ENCODE results near the gene C2CD3.
A peak's percentile ranks its signal among the peaks of the same experiment; 100 is the strongest.

Gene C2CD3

DNA sequence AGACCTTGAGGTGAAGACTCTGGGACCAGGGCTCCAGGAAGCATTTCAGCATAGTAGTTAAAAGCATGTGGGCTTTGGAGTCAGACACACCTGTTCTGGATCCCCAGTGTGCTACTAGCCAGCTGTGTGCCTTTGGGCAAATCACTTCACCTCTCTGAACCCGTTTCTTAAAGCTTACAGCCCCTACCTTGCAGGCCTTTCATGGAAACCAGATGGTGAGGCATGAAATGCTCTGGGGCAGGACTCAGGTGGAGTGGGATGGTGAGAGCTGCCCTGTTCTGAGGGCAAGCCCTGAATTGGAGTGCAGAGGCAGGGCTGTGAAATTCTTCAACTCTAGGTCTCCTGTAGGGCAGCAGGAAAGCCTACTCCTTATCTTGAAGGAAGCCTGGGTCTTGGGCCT is 198.6 kb downstream of the C2CD3 start:
- no peak overlapping the region for H3K27ac ChIP-seq
- TF ChIP-seq, protein P1, sequence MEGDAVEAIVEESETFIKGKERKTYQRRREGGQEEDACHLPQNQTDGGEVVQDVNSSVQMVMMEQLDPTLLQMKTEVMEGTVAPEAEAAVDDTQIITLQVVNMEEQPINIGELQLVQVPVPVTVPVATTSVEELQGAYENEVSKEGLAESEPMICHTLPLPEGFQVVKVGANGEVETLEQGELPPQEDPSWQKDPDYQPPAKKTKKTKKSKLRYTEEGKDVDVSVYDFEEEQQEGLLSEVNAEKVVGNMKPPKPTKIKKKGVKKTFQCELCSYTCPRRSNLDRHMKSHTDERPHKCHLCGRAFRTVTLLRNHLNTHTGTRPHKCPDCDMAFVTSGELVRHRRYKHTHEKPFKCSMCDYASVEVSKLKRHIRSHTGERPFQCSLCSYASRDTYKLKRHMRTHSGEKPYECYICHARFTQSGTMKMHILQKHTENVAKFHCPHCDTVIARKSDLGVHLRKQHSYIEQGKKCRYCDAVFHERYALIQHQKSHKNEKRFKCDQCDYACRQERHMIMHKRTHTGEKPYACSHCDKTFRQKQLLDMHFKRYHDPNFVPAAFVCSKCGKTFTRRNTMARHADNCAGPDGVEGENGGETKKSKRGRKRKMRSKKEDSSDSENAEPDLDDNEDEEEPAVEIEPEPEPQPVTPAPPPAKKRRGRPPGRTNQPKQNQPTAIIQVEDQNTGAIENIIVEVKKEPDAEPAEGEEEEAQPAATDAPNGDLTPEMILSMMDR (conservative IDR thresholded peaks at IDR 0.05), result no peak

DNA sequence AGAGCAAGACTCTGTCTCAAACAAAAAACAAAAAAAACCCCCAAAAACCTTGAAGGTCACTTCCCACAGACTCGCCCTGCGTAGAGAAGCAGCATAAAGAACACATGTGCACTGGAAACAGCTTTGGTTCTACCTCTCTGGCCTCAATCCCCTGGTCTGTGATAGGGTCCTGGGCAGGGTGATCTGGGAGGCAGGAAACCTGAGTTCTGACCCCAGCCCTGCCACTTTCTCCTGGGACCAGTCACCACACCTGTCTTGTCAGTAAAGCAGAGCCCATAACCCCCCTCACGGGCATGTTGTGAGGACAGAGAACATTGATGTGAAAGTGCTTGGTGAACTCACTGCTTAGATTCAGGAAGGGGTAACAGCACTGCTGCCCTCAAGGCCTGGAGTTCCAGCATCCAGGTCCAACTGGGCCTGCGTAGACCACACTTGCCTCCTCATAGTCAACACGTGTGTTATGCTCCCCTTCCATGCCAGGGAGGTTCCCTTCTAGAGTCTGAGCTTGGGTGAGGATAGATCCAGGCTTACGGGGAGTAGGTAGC is 199.6 kb downstream of the C2CD3 start:
- H3K27ac ChIP-seq, result no peak overlapping the region
- TF ChIP-seq, protein P1 (conservative IDR thresholded peaks at IDR 0.05), result no peak

DNA sequence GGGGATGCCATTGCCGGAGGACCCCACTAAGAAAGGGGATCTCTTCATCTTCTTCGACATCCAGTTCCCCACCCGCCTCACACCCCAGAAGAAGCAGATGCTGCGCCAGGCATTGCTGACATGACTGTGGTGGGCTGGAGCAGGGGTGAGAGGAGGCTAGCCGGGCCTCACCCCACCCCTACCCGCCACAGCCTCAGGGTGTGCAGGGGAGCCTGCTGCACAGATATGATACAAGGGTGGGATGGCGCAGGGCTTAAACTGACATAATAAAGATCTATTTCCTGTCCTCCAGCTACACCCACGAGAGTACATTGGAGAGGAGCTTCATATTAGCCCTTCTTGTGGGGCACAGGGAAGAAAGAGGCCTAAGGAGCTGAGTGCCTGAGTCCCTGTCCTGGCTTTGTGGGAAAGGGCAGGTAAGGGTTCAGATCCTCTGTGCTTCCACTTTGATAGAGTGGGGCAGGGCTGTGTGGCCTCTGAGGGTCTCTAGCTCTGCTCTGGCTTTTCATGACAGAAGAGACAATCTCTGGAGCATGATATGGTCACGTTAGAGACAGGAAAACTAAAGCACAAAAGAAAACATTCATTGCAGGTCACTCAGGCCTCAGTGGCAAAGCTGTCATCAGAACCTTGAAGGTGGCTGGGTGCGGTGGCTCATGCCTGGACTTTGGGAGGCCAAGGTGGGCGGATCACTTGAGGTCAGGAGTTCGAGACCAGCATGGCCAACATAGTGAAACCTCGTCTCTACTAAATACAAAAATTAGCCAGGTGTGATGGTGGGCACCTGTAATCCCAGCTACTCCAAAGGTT is 200.6 kb downstream of the C2CD3 start:
- H3K27ac ChIP-seq, result no peak overlapping the region
- TF ChIP-seq, protein P1 (conservative IDR thresholded peaks at IDR 0.05), result no peak

DNA sequence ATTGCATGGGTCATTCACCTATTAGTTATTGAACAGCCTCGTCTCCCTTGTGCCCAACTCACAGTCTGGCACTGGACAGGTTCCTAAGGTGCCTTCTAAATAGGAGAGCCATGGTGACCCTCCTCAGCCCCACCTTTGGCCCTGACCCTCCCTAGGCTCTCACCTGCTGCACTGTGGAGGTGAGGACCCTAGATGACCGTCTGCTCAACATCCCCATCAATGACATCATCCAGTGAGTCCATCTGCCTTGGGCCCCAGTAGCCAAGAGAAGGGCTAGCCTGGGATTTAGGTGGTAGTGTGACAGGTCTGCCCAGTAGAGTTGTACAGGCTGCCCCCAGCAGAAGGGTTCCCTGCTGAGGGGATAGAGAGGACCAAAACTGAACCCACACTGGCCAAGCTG is 201.7 kb downstream of the C2CD3 start:
- no peak overlapping the region for H3K27ac ChIP-seq
- TF ChIP-seq, protein P1 (conservative IDR thresholded peaks at IDR 0.05), result no peak

DNA sequence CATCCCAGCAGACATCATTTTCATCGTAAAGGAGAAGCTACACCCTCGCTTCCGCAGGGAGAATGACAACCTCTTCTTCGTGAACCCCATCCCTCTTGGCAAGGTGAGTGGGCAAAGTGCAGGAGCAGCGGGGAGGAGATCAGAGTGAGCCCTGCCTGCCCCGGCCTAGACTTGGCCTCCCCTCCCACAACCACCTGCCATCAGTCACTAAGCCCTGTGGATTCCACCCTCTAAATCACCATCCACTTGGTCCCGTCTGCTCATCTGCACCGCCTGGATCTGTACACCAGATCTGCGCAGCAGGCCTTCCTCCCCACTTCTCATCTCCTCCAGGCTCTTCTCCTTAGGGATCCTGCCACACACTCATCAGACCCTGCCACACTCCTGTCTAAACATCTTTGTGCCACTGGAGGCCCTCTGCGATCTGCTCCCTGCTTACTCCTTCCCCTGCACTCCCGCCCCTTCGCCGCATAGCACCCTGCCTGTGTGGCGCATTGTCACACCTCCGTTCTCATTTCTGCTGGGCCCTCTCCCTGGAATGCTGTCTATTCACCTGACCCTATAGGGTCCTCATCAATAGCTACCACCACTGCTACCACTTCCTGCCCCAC is 202.3 kb downstream of the C2CD3 start:
- H3K27ac ChIP-seq, result no peak overlapping the region
- TF ChIP-seq, protein P1 (conservative IDR thresholded peaks at IDR 0.05), result no peak

DNA sequence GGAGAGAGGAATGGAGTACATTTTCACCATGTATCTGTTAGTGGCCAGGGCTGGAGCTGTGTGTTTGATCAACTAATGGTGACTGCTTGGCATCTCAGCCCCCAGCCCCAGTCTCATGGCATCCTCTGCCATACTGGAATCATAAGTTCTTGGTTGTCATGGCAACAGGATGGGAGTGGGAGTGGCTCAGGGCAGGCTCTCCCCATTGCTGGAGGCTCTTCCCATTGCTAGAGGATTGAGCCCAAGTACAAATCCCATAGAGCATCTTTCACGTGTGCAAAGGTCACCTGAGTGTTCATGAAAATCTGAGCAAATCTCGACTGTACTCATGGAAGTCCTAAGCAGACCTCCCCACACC is 205.1 kb downstream of the C2CD3 start:
- H3K27ac ChIP-seq, result no peak overlapping the region
- TF ChIP-seq, protein P1 (conservative IDR thresholded peaks at IDR 0.05), result no peak

DNA sequence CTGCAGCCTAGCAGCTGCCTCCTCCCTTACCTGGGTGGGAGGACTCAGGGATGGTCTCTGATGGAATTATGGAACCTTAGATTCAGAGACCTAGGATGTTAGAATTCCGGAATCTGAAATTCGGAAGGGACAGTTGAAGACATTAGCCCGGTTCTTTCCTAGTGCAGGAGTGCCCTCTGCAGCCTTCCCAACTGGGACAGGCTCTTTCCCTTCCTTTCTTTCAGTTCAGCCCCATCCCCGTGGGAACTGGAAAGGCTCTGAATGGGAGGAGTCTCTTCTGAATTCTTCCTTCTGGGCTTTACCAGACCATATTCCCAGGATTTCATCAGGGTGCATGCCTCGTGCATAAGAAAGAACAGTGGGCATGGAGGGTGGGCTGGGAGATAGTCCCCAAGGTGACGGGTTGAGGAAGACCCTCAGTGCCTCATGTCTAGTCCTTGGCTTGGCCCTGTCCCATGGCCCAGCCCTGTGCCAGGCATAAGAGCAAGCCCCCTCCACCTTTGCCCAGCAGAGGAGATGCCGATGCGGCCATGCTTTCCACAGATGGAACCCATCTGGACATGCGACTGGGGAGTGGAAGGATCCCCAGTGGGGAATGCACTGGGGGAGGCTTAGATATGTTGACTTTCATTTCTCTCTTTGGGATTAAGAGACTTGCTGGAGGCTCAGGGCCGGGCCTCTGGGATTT is 205.6 kb downstream of the C2CD3 start:
- H3K27ac ChIP-seq, result peak overlapping the region; percentile 7; the same call in 1 of the 2 replicates
- TF ChIP-seq, protein P1 (conservative IDR thresholded peaks at IDR 0.05), result no peak
